GM23338 (cell line): ENCODE results near the gene BARHL2. TPM values are rescaled to one million over a fixed set of nuclear protein-coding genes. Genes with fewer than 3 reads are reported as not detected.

Experiments used
- ATAC-seq: fragments of 200-7000 bp; cut with Tn5 transposase; 3 replicates; pipeline ENCODE4 v1.9.1; 2020
- DNase-seq: peaks from one replicate; pipeline ENCODE4 v3.0.0-alpha.2; 2015; ENCODE audit warnings: low spot score
- H2AFZ ChIP-seq: fragments of 200-600 bp; sonication (generic); 2 replicates; pipeline ENCODE4 v1.8.0; 2016; ENCODE audit warnings: antibody characterized with exemption, mild to moderate bottlenecking, moderate library complexity
- H3F3A ChIP-seq: fragments of 200-600 bp; sonication (generic); replicated peaks from 2 replicates; pipeline ENCODE4 v1.8.0; 2017; ENCODE audit warnings: antibody characterized with exemption, mixed run types, low read depth
- H3K27ac ChIP-seq: fragments of 200-600 bp; sonication (generic); 2 replicates; pipeline ENCODE4 v1.6.1; 2016; ENCODE audit warnings: low read depth
- H3K27me3 ChIP-seq: fragments of 200-600 bp; sonication (generic); 2 replicates; pipeline ENCODE4 v1.8.0; 2016; ENCODE audit warnings: mild to moderate bottlenecking, mixed run types, moderate library complexity; ENCODE audit not compliant: insufficient read depth
- H3K36me3 ChIP-seq: fragments of 200-600 bp; sonication (generic); 2 replicates; pipeline ENCODE4 v1.8.0; 2016; ENCODE audit warnings: mild to moderate bottlenecking; ENCODE audit not compliant: insufficient read depth
- H3K4me1 ChIP-seq: fragments of 200-600 bp; sonication (generic); 2 replicates; pipeline ENCODE4 v1.8.0; 2016; ENCODE audit warnings: mild to moderate bottlenecking, moderate library complexity; ENCODE audit not compliant: insufficient read depth
- H3K4me2 ChIP-seq: fragments of 200-600 bp; sonication (generic); 2 replicates; pipeline ENCODE4 v1.7.1; 2017; ENCODE audit warnings: mixed run types
- H3K4me3 ChIP-seq: fragments of 200-600 bp; sonication (generic); 2 replicates; pipeline ENCODE4 v1.6.1; 2016; ENCODE audit warnings: mixed run types
- H3K79me2 ChIP-seq: fragments of 200-600 bp; sonication (generic); replicated peaks from 2 replicates; pipeline ENCODE4 v1.8.0; 2017; ENCODE audit warnings: mild to moderate bottlenecking; ENCODE audit not compliant: insufficient read depth
- H3K9me2 ChIP-seq: fragments of 200-600 bp; sonication (generic); 2 replicates; pipeline ENCODE4 v1.8.0; 2017; ENCODE audit not compliant: insufficient read depth
- H4K20me1 ChIP-seq: fragments of 200-600 bp; sonication (generic); replicated peaks from 2 replicates; pipeline ENCODE4 v1.8.0; 2017; ENCODE audit warnings: mild to moderate bottlenecking; ENCODE audit not compliant: insufficient read depth
- H3K27ac Mint-ChIP-seq: 2 replicates; pipeline ENCODE4 v1.8.0; 2020; ENCODE audit warnings: inconsistent platforms, mild to moderate bottlenecking, moderate library complexity, mixed read lengths
- H3K27me3 Mint-ChIP-seq: 3 replicates; pipeline ENCODE4 v1.8.0; 2022; ENCODE audit warnings: low read depth, mild to moderate bottlenecking, moderate library complexity, mixed read lengths, inconsistent platforms; ENCODE audit not compliant: insufficient read depth, poor library complexity
- H3K36me3 Mint-ChIP-seq: 3 replicates; pipeline ENCODE4 v1.8.0; 2021; ENCODE audit warnings: low read depth, mild to moderate bottlenecking, inconsistent platforms, moderate library complexity, mixed read lengths
- H3K4me1 Mint-ChIP-seq: 3 replicates; pipeline ENCODE4 v1.8.0; 2020; ENCODE audit warnings: mild to moderate bottlenecking, inconsistent platforms, mixed read lengths
- H3K4me3 Mint-ChIP-seq: 3 replicates; pipeline ENCODE4 v1.8.0; 2021; ENCODE audit warnings: moderate library complexity, mild to moderate bottlenecking, inconsistent platforms, mixed read lengths
- H3K9me3 Mint-ChIP-seq: 3 replicates; pipeline ENCODE4 v1.8.0; 2020; ENCODE audit warnings: moderate library complexity, mild to moderate bottlenecking, inconsistent platforms, mixed read lengths
- CREB1 ChIP-seq: fragments of 250-450 bp; sonication (Bioruptor Pico); IDR thresholded peaks from 2 replicates; pipeline ENCODE4 v1.5.0; 2020; ENCODE audit warnings: low read depth, mild to moderate bottlenecking, moderate library complexity
- CTCF ChIP-seq, 2 experiments: fragments of 200-600 bp in 1 of 2; sonication (generic) in 1 of 2; conservative IDR thresholded peaks; 2 replicates each; pipeline versions ENCODE4 v1.5.1 to v1.6.1; 2016 to 2017; ENCODE audit warnings: antibody characterized with exemption in 2 of 2, low read depth in 2 of 2, mild to moderate bottlenecking in 2 of 2, moderate library complexity in 1 of 2
- EZH2 ChIP-seq: fragments of 200-600 bp; sonication (generic); IDR thresholded peaks from one replicate; pipeline ENCODE4 v1.8.0; 2017; ENCODE audit warnings: antibody characterized with exemption, mild to moderate bottlenecking, low read depth; ENCODE audit not compliant: unreplicated experiment
- EZH2phosphoT487 ChIP-seq: fragments of 200-600 bp; sonication (generic); IDR thresholded peaks from one replicate; pipeline ENCODE4 v1.8.1; 2018; ENCODE audit warnings: antibody characterized with exemption; ENCODE audit not compliant: unreplicated experiment
- JUNB ChIP-seq: IDR thresholded peaks from one replicate; pipeline ENCODE4 v1.6.1; 2016; ENCODE audit warnings: antibody characterized with exemption; ENCODE audit not compliant: unreplicated experiment
- STAT1 ChIP-seq: IDR thresholded peaks from one replicate; pipeline ENCODE4 v1.6.1; 2016; ENCODE audit warnings: antibody characterized with exemption; ENCODE audit not compliant: unreplicated experiment
- ZNF462 ChIP-seq: fragments of 250-450 bp; sonication (Bioruptor Pico); IDR thresholded peaks from 2 replicates; pipeline ENCODE4 v1.5.0; 2020; ENCODE audit warnings: mild to moderate bottlenecking, moderate library complexity
- polyA plus RNA-seq: library from polyadenylated mRNA; unstranded; fragments of >200 nt; fragmentation: Nextera tagmentation; extraction: Ambion mirVana; gene quantifications from 2 replicates; pipeline ENCODE4 v1.2.1, GENCODE V29; 2016
- total RNA-seq: library from RNA; depleted of rRNA; stranded (reverse); fragments of >200 nt; shearing (Covaris generic); gene quantifications from 2 replicates; pipeline ENCODE4 v1.2.3, GENCODE V29; 2014

Gene BARHL2
- total and polyA plus RNA-seq, 2 experiments from 2014 or later, result not detected

- TF ChIP-seq EZH2, result peak; percentile 96
- TF ChIP-seq STAT1, result no peak
- ATAC-seq (no peak), DNase-seq (no peak)
- peaks cover 5% of the 10 kb centered on the region; the same call in 2 of the 3 replicates for H3K9me3 Mint-ChIP-seq
- H3K27ac Mint-ChIP-seq, result no peak overlapping the region
- H3K27me3 Mint-ChIP-seq, result peaks cover 97% of the 10 kb centered on the region
- peak overlapping the region; percentile 57 for H3K4me3 Mint-ChIP-seq
- no peaks in the 10 kb centered on the region; the same call in 2 of the 3 replicates for H3K36me3 Mint-ChIP-seq
- Histone ChIP-seq H4K20me1 (peaks cover 4% of the 10 kb centered on the region; the same call in 1 of the 2 replicates), H3K4me2 (peak overlapping the region; percentile 82), H3F3A (peaks cover 28% of the 10 kb centered on the region), H2AFZ (0 out of 2 replicates have a peak overlapping the region, but pooled peaks have one; percentile 39), H3K9me2 (no peaks in the 10 kb centered on the region), H3K36me3 (no peaks in the 10 kb centered on the region), H3K27ac (no peak overlapping the region), H3K27me3 (peaks cover 99% of the 10 kb centered on the region), H3K79me2 (no peaks in the 10 kb centered on the region), H3K4me1 (peaks cover 53% of the 10 kb centered on the region), H3K4me3 (peak overlapping the region; percentile 55)
- H3K4me1 Mint-ChIP-seq, result peaks cover 55% of the 10 kb centered on the region
Observed at GRCh38 chr1:90720145-90720636, 3.1 kb upstream of the BARHL2 start.

- Histone ChIP-seq H4K20me1 (peaks cover 9% of the 10 kb centered on the region; the same call in 1 of the 2 replicates), H3F3A (peaks cover 30% of the 10 kb centered on the region), H2AFZ (0 out of 2 replicates have a peak overlapping the region, but pooled peaks have one; percentile 39), H3K27me3 (peaks cover 99% of the 10 kb centered on the region), H3K4me2 (peak overlapping the region; percentile 82), H3K4me1 (peaks cover 53% of the 10 kb centered on the region), H3K4me3 (peak overlapping the region; percentile 55), H3K27ac (no peak overlapping the region), H3K9me2 (no peaks in the 10 kb centered on the region), H3K79me2 (no peaks in the 10 kb centered on the region), H3K36me3 (no peaks in the 10 kb centered on the region)
- H3K9me3 Mint-ChIP-seq, result peaks cover 5% of the 10 kb centered on the region; the same call in 2 of the 3 replicates
- peaks cover 52% of the 10 kb centered on the region for H3K4me1 Mint-ChIP-seq
- no peak overlapping the region for H3K27ac Mint-ChIP-seq
- no peaks in the 10 kb centered on the region; the same call in 2 of the 3 replicates for H3K36me3 Mint-ChIP-seq
- peak; percentile 62 for DNase-seq
- peaks cover 97% of the 10 kb centered on the region for H3K27me3 Mint-ChIP-seq
- TF ChIP-seq CTCF (conservative IDR thresholded peaks at IDR 0.05; ENCODE audit: low read depth in 2 of 2) (no peak), EZH2 (no peak), ZNF462 (CRISPR knock-in tag) (no peak), CREB1 (CRISPR knock-in tag) (no peak), JUNB (no peak), EZH2phosphoT487 (peak; percentile 94)
- ATAC-seq, result peak; percentile 14
- H3K4me3 Mint-ChIP-seq, result peak overlapping the region; percentile 57
Observed at GRCh38 chr1:90719330-90720144, 2.4 kb upstream of the BARHL2 start.
